Panc1 (cell line): ENCODE results near the gene DDX19B. TPM values are rescaled to one million over a fixed set of nuclear protein-coding genes. Genes with fewer than 3 reads are reported as not detected.

ENCODE experiments used
- ATAC-seq: fragments of 200-7000 bp; cut with Tn5 transposase; 2 replicates; pipeline ENCODE4 v1.9.1; 2020; ENCODE audit warnings: mild to moderate bottlenecking, moderate library complexity
- BruUV-seq: library from RNA; stranded (reverse); fragments of 400-500 nt; replicated peaks from 2 replicates; lab custom pipeline; 2021; lab: Mats Ljungman, UMichigan
- CTCF ChIA-PET: fragments of 300-600 bp; sonication (Branson Sonifier 250); formaldehyde crosslinking; loops from one replicate; lab custom pipeline; 2022; ENCODE audit warnings: antibody characterized with exemption; lab: Charles Lee
- POLR2A ChIA-PET: fragments of 300-600 bp; sonication (Branson Sonifier 250); formaldehyde crosslinking; loops from one replicate; lab custom pipeline; 2022; ENCODE audit warnings: antibody characterized with exemption; lab: Charles Lee
- DNase-seq: peaks from one replicate; pipeline ENCODE4 v3.0.0-alpha.2; 2010; ENCODE audit warnings: low read depth, low spot score
- H3K27ac ChIP-seq: 2 replicates; pipeline ENCODE4 v1.5.1; 2011; ENCODE audit warnings: mild to moderate bottlenecking, low read length, inconsistent platforms
- H3K27me3 ChIP-seq: fragments of 200-500 bp; sonication (Bioruptor generic); 2 replicates; pipeline ENCODE4 v1.6.0; 2014; ENCODE audit warnings: low read length, inconsistent platforms; ENCODE audit not compliant: control insufficient read depth, insufficient read depth
- H3K36me3 ChIP-seq: fragments of 200-500 bp; sonication (Bioruptor generic); 2 replicates; pipeline ENCODE4 v1.5.1; 2014; ENCODE audit warnings: inconsistent platforms, mild to moderate bottlenecking, low read length, moderate library complexity; ENCODE audit not compliant: control insufficient read depth, insufficient read depth
- H3K4me1 ChIP-seq: 2 replicates; pipeline ENCODE4 v1.5.1; 2011; ENCODE audit warnings: inconsistent platforms, mild to moderate bottlenecking, low read length, moderate library complexity; ENCODE audit not compliant: control insufficient read depth, insufficient read depth
- H3K4me3 ChIP-seq, 2 experiments: 2 replicates each; pipeline ENCODE4 v1.5.1; 2011 to 2012; ENCODE audit warnings: low read depth in 2 of 2, low read length in 2 of 2, mild to moderate bottlenecking in 2 of 2, inconsistent platforms in 1 of 2, moderate library complexity in 1 of 2
- H3K9me3 ChIP-seq: fragments of 200-500 bp; sonication (Bioruptor generic); 2 replicates; pipeline ENCODE4 v1.5.1; 2014; ENCODE audit warnings: low read depth, mild to moderate bottlenecking, inconsistent platforms, low read length, moderate library complexity; ENCODE audit not compliant: control insufficient read depth, insufficient read depth
- CTCF ChIP-seq: fragments of 450-650 bp; IDR thresholded peaks from 2 replicates; pipeline ENCODE4 v1.5.1; 2017; ENCODE audit warnings: mild to moderate bottlenecking
- POLR2AphosphoS5 ChIP-seq: IDR thresholded peaks from 2 replicates; pipeline ENCODE4 v1.6.1; 2012; ENCODE audit warnings: mild to moderate bottlenecking, low read depth, low read length, moderate library complexity
- SIN3A ChIP-seq: IDR thresholded peaks from 2 replicates; pipeline ENCODE4 v1.6.1; 2012; ENCODE audit warnings: low read depth, mild to moderate bottlenecking, low read length, moderate library complexity, borderline replicate concordance; ENCODE audit not compliant: insufficient read depth
- in situ Hi-C: cut with HindIII; loops from 2 replicates; pipeline ENCODE4 v1.10.0; 2016; ENCODE audit warnings: low sequenced_read_pairs, low pct_unique_long_range_greater_than_20kb
- intact Hi-C: fragments of 100-400 bp; cut with micrococcal nuclease; formaldehyde crosslinking; loops from one replicate; pipeline ENCODE4 v1.10.0; 2022; ENCODE audit not compliant: unreplicated experiment
- total RNA-seq: library from RNA; stranded (reverse); gene quantifications from one replicate; pipeline ENCODE4 v1.2.1, GENCODE V29; 2021; ENCODE audit not compliant: unreplicated experiment

The DDX19B gene
- total RNA-seq, 1 experiment from 2014 or later: 24.4 TPM

DNA sequence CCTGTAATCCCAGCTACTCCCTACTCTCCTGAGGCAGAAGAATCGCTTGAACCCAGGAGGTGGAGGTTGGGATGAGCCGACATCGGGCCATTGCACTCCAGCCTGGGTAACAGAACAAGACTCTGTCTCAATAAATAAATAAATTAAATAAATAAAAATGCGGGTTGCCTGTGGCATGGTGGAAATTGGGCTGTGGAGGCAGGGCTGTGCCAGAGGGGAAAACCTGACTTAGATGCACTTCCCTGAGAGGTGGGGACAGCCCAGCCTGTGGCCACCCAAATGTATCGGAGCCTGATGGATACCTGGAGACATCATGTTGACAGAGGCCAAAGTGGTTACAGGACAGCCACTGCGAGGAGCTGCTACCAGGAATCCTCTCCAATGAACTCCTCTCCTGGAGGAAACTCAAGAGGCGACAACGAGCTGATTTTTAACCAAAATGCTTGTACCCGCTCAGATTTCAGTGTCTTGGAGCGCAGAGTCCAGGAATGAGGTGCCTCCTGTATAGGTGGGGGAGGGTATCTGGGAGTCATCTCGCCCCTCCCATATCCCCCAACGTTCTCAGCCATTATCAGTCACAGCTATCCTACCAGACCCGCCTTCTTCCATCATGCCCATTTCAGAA lies 80.0 kb downstream of the DDX19B start:
- in situ Hi-C loops (no loop called here), intact Hi-C loops (no loop called here)
- no TSS peak for BruUV-seq
- Histone ChIP-seq H3K36me3 (peaks cover 6% of the 10 kb centered on the region; the same call in 1 of the 2 replicates), H3K9me3 (no peaks in the 10 kb centered on the region), H3K4me3 (no peak overlapping the region), H3K4me1 (peaks cover 13% of the 10 kb centered on the region), H3K27me3 (no peaks in the 10 kb centered on the region), H3K27ac (no peak overlapping the region; the same call in 1 of the 2 replicates)
- DNase-seq (no peak), ATAC-seq (no peak)
- TF ChIP-seq SIN3A (no peak), POLR2AphosphoS5 (peak; percentile 60; the same call in 1 of the 2 replicates)
- POLR2A ChIA-PET: no interaction called here
- CTCF ChIA-PET: interaction anchor here (0.6 kb wide), 1 partner anchor 17 kb away, joined by 9 read pairs; no protein-coding TSS in a partner anchor

GRCh38 chr16:70380248-70380918 lies 81.4 kb downstream of the DDX19B start:
- no peaks in the 10 kb centered on the region for H3K9me3 ChIP-seq

DNA sequence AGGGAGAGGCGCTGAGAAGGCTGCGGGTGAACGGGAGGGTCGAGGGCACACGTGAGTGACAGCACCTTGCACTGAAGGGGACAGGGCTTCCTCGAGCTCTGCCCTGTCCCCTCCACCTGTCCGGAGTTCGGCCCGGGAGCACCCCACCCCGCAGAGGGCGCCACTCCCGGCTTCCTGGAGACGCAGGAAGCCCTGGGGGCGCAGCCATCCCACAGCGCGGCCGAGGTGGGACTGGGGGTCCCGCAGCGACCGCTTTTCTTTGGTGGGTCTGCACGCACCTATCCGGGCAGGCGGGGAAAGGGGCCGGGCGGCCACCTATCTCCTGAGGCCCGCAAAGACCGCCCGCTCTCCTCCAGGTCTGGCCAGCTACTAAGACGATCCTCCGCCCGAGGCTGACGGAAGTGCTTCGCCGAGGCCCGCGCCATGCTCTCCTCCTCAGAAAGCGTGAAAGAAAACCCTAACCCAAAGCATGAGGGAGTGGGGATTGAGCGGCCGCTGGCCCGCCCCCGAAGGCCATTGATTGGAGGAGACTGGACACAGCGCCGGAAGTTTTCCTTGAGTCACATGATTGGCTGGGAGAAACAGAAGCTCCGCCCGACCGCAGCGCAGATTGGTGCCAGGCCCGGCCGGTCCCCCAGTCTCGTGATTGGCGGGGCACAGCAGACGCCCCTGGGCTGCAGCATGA lies 82.1 kb downstream of the DDX19B start:
- in situ Hi-C loops (no loop called here), intact Hi-C loops (no loop called here)
- ChIA-PET CTCF (interaction anchor here (0.6 kb wide), 2 partner anchors 108 to 267 kb away, joined by 6 to 10 read pairs; no protein-coding TSS in a partner anchor), POLR2A (interaction anchor here (0.5 to 0.9 kb wide), 3 partner anchors 58 to 322 kb away, joined by 3 to 5 read pairs (median 3); partner anchors contain the start of gene ST3GAL2)
- BruUV-seq: no TSS peak
- peaks cover 6% of the 10 kb centered on the region; the same call in 1 of the 2 replicates for H3K36me3 ChIP-seq
- DNase-seq (peak; percentile 74), ATAC-seq (peak; percentile 93)
- TF ChIP-seq POLR2AphosphoS5 (peak; percentile 80), CTCF (no peak)
- H3K9me3 ChIP-seq: no peaks in the 10 kb centered on the region
- H3K27ac ChIP-seq: peak overlapping the region; percentile 86
- peak overlapping the region; percentile 61 to 74 for H3K4me3 ChIP-seq
- H3K27me3 ChIP-seq: no peaks in the 10 kb centered on the region
- H3K4me1 ChIP-seq: peaks cover 13% of the 10 kb centered on the region

More at GRCh38 chr16:70380248-70380918, 81.4 kb downstream of the DDX19B start:
- ATAC-seq (peak; percentile 29), DNase-seq (no peak)
- POLR2A ChIA-PET: interaction anchor here (0.5 kb wide), 1 partner anchor 323 kb away, joined by 3 read pairs; no protein-coding TSS in a partner anchor
- peaks cover 6% of the 10 kb centered on the region; the same call in 1 of the 2 replicates for H3K36me3 ChIP-seq
- peak overlapping the region; percentile 61 to 74 for H3K4me3 ChIP-seq
- CTCF ChIA-PET: no interaction called here
- TF ChIP-seq POLR2AphosphoS5 (no peak), SIN3A (no peak; the same call in 1 of the 2 replicates)
- intact Hi-C loops: no loop called here
- H3K27ac ChIP-seq: peak overlapping the region; percentile 86
- peaks cover 13% of the 10 kb centered on the region for H3K4me1 ChIP-seq
- no peaks in the 10 kb centered on the region for H3K27me3 ChIP-seq
- BruUV-seq: no TSS peak
- in situ Hi-C loops: no loop called here
